Measurements from ENCODE around the gene PRPF39. TPM values are rescaled to one million over a fixed set of nuclear protein-coding genes. Genes with fewer than 3 reads are reported as not detected.

Gene PRPF39
- polyA plus RNA-seq, 1 of the 3 experiments (the other 2 are of a cell fraction) = 14.6 TPM

- no peak for TF ChIP-seq MAX (IDR thresholded peaks at IDR 0.05; ENCODE audit: low read depth)
Observed at GRCh38 chr14:45066667-45067066, 17.2 kb upstream of the PRPF39 start (continued).

- Histone ChIP-seq H3K4me2 (no peak overlapping the region), H3K4me1 (ENCODE audit: control insufficient read depth in 1 of 2, insufficient read depth in 2 of 2, low read depth in 1 of 2, low read length in 1 of 2) (no peaks in the 10 kb centered on the region), H3K9ac (no peak overlapping the region), H3K9me2 (no peaks in the 10 kb centered on the region), H2AFZ (ENCODE audit: low read depth) (no peak overlapping the region), H3K36me3 (replicated peaks in 1 of 2; ENCODE audit: control insufficient read depth in 1 of 2, insufficient read depth in 2 of 2, low read length in 1 of 2) (no peaks in the 10 kb centered on the region), H3K4me3 (ENCODE audit: low read depth in 2 of 2, low read length in 1 of 2) (no peak overlapping the region), H4K20me1 (ENCODE audit: insufficient read depth) (no peaks in the 10 kb centered on the region), H3K27me3 (ENCODE audit: insufficient read depth) (no peaks in the 10 kb centered on the region), H3F3A (replicated peaks; ENCODE audit: insufficient read depth) (no peaks in the 10 kb centered on the region), H3K27ac (ENCODE audit: low read depth in 2 of 2, low read length in 1 of 2) (no peak overlapping the region), H3K9me3 (no peaks in the 10 kb centered on the region), H3K79me2 (ENCODE audit: insufficient read depth) (no peaks in the 10 kb centered on the region)
- TF ChIP-seq CHD2 (IDR thresholded peaks at IDR 0.05; ENCODE audit: low read length, partially characterized antibody) (no peak), RXRA (IDR thresholded peaks at IDR 0.05; ENCODE audit: borderline replicate concordance, low read depth) (no peak), GATA2 (CRISPR knock-in tag; IDR thresholded peaks at IDR 0.05) (no peak), USF2 (IDR thresholded peaks at IDR 0.05; ENCODE audit: borderline replicate concordance, low read depth, low read length) (no peak), CTCF (IDR thresholded peaks at IDR 0.05) (no peak), MXI1 (IDR thresholded peaks at IDR 0.05; ENCODE audit: low read depth, low read length) (no peak)
- no peak for DNase-seq
- ChIA-PET POLR2A (interaction anchor here (0.6 kb wide), 1 partner anchor 9 kb away, joined by 4 read pairs; no protein-coding TSS in a partner anchor), CTCF (no interaction called here)
- WGBS (ENCODE audit: low lambda C conversion rate) = 95% methylated on average over 3 of the region's 3 CpGs
Observed at GRCh38 chr14:45068396-45068795, 15.5 kb upstream of the PRPF39 start.

- Histone ChIP-seq H3K4me3 (ENCODE audit: low read depth in 2 of 2, low read length in 1 of 2) (no peak overlapping the region), H3F3A (replicated peaks; ENCODE audit: insufficient read depth) (no peaks in the 10 kb centered on the region), H3K4me1 (ENCODE audit: control insufficient read depth in 1 of 2, insufficient read depth in 2 of 2, low read depth in 1 of 2, low read length in 1 of 2) (no peaks in the 10 kb centered on the region), H3K27ac (ENCODE audit: low read depth in 2 of 2, low read length in 1 of 2) (no peak overlapping the region), H3K4me2 (no peak overlapping the region), H4K20me1 (ENCODE audit: insufficient read depth) (no peaks in the 10 kb centered on the region), H3K9ac (no peak overlapping the region), H3K9me3 (no peaks in the 10 kb centered on the region), H3K36me3 (replicated peaks in 1 of 2; ENCODE audit: control insufficient read depth in 1 of 2, insufficient read depth in 2 of 2, low read length in 1 of 2) (no peaks in the 10 kb centered on the region), H3K79me2 (ENCODE audit: insufficient read depth) (no peaks in the 10 kb centered on the region), H3K9me2 (no peaks in the 10 kb centered on the region), H3K27me3 (ENCODE audit: insufficient read depth) (no peaks in the 10 kb centered on the region), H2AFZ (ENCODE audit: low read depth) (no peak overlapping the region)
- DNase-seq = no peak
- CTCF ChIA-PET = no interaction called here
- POLR2A ChIA-PET = no interaction called here
- WGBS (ENCODE audit: low lambda C conversion rate) = 87% methylated on average over 1 of the region's 1 CpG
- TF ChIP-seq FOSL2 (IDR thresholded peaks at IDR 0.05; ENCODE audit: borderline replicate concordance, low read depth) (no peak), CTCF (IDR thresholded peaks at IDR 0.05) (no peak), JUND (IDR thresholded peaks at IDR 0.05) (no peak), ZBTB33 (IDR thresholded peaks at IDR 0.05; ENCODE audit: borderline replicate concordance, low read depth) (no peak), NRF1 (IDR thresholded peaks at IDR 0.05; ENCODE audit: low read depth, low read length) (no peak), GATA2 (CRISPR knock-in tag; IDR thresholded peaks at IDR 0.05) (no peak), CHD2 (IDR thresholded peaks at IDR 0.05; ENCODE audit: low read length, partially characterized antibody) (no peak), EZH2phosphoT487 (IDR thresholded peaks at IDR 0.05; ENCODE audit: borderline replicate concordance, low read depth) (no peak), MXI1 (IDR thresholded peaks at IDR 0.05; ENCODE audit: low read depth, low read length) (no peak), RXRA (IDR thresholded peaks at IDR 0.05; ENCODE audit: borderline replicate concordance, low read depth) (no peak), RFX5 (IDR thresholded peaks at IDR 0.05; ENCODE audit: low read length) (no peak)
Observed at GRCh38 chr14:45070215-45070614, 13.7 kb upstream of the PRPF39 start.
